Effector CD4-positive, alpha-beta T cell (primary cell): Measurements from ENCODE around the gene PTPN12.
"Not testable (repeated sequence)": the region's sequence is repeated elsewhere in the genome, so short reads cannot be mapped to it uniquely, and the experiment has no call there.

ENCODE experiments used
- DNase-seq: peaks from one replicate; pipeline ENCODE4 v3.0.0-alpha.2; 2020
- total RNA-seq: gene quantifications from one replicate; lab custom pipeline; 2026; lab: John Stamatoyannopoulos, UW

Gene PTPN12
- total RNA-seq = 5.1 reads per million, percentile 20 among the genes with 10 or more reads in this experiment

DNA sequence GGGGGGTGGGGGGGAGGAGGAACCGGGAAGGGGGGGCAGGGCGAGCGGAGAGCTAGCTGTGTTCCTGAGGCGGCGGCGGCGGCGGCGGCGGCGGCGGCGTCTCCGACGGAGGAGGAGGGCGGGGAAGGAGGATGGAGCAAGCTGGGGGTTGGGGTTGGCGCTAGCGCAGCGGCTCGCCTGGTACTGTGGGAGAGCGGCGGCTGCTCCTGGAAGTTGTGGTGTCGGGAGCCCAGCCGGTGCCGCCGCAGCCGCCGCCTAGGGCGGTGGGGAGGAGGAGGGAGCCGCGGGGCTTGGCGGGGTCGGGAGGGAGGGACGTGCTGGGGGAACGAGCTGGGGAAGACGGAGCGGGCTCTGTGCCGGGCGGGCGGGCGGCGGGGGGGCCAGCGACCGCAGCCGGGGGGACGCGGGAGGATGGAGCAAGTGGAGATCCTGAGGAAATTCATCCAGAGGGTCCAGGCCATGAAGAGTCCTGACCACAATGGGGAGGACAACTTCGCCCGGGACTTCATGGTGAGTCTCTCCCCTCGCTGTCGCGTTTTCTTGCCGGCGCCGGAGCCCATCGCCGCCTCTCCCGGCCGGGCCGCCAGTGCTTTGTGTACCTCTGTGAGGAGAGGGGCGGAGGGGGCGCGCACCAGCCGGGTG lies at the start of gene PTPN12:
Gene PTPN12 (plus strand): TSS at position 160 of the 642 bp plus-strand sequence. CDS start 252 bp downstream, at position 412.
- peak; percentile 20 for DNase-seq

DNA sequence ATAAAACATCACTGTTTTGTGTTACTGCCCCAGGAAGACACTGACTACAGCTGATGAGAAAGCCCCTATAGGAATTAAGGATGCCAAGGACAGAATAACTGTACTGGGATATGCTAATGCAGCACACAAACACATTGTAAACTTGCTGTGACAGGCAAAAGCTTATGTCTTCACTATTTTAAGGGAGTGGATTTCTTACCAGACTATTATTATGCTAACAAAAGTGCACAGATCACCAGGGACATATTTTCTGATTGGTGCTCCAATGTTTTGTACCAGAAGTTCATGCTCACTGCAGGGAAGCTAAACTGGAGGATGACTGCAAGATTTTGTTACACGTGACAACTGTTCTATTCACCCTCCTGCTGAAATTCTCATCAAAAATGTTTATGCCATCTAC lies 48.1 kb upstream of the PTPN12 start:
- no peak for DNase-seq

DNA sequence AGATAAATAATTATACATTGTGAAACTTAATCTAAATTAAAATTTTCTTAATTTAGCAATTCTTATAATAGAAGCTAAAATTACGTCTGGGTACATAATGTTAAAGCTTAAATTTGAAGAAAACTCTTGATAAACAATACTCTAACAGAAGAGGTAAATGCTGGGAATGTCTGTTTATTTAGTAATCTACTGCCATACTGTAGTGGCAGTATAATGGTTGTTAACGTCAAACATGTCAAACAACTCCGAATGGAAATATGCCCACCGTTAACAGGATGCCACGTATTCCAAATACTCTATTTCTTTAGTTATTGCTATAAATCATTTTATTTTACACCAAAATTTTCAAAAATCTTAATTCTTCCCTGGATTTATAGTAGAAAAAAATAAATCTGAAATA lies 40.0 kb upstream of the PTPN12 start:
- DNase-seq = no peak

DNA sequence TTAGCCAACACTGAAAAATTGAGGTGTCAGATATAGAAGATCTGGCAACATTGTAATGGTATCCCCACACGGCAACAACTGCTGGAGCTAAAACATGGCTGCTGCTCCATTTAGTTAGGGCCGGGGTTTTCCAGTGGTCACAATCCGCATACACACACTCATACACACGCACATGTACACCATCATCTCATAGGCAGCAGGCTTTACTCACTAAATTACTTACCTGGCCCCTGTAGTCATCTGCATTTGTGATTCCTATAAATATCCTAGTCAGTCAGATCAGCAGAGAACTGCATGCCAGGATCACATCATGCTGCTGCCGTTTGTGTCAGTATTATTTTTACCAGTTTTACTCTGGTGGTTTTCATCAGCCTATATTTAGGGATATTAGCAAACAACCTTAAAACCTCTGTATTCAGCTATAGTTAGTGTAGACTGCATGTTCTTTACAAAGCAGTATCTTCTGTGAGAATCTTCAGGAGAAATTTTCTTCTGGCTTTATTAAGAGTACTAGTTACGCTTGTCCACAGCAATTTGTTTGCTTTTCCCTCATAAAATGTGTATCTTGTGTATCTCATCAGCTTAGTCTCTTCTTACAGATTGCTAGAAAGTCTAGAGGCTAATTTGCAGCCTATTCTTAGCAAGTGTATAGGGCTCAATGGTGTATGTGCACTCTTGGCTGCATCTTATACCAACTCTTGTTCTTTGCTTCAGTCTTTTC lies 38.3 kb upstream of the PTPN12 start:
- DNase-seq = no peak

DNA sequence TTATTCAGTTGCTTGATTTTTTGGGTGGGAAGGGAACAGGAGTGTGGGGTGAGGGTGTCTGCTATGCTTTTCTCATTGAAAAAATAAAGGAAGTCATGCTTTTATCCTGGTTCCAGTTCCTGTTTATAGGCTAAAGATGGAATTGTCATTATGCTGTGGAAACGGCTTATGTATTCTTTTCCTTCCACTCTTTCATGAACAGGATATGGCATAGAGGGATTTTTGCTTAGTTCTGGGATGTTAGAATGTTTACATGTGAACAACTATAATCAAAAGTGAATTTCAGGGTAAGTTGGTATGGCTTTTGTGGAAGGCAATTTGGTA lies 35.9 kb upstream of the PTPN12 start:
- DNase-seq = no peak

DNA sequence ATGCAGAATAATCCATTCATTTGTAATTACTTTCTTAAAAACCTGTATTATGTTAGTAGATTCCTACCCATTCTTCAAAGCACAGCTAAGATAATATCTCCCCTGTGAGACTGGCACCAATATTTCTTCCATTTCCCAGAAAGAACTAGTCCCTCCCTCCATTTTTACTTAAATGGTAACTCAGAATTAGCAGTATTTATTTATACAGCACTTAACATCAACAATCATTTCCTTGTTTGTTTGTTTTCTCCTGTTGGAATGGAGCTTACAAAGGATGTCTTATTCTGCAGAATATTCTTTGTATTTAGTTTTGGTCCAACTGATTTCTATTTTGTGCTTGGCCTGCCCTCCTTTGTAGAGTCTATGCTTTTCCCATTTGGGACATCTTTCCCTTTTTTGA lies 32.1 kb upstream of the PTPN12 start:
- no peak for DNase-seq

DNA sequence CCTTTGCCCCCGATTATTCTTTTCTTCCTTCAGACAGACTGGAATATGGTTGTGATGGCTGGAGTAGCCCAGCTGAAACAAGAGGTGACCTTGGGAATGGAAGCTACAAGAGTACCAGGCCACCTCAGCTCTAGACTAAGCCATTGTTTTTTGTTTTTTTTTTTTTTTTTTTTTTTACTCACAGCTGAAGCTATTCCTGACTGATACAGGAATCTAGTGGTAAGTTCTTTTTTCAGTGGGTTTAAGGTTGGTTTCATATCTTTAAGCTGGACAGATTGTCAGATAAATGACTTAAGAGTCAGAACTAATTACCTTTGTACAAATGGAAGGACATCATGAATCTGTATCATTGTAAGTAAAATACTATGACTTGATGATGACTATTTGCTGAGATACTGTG lies 30.2 kb upstream of the PTPN12 start:
- DNase-seq = no peak

DNA sequence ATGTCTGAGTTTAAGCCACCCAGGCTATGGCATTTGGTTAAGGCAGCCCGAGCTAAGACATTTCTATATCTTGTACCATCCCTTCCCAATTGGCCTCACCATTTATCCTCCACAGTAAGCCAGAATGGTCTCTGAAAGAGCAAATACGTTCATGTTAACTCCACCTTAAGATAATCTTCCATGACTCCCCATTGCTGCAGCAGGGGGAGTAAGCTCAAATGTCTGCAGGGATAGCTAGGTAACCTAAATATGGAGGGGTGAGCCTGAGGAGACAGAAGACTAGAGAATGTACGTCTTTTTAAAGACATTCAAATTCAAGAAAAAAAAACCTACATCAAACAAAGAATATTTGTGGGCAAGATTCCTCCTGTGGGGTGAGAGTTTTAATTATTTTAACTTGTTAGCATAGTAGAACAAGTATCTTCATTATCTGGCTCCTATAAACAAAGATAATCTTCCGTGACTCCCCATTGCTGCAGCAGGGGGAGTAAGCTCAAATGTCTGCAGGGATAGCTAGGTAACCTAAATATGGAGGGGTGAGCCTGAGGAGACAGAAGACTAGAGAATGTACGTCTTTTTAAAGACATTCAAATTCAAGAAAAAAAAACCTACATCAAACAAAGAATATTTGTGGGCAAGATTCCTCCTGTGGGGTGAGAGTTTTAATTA lies 24.0 kb upstream of the PTPN12 start:
- DNase-seq = not testable (repeated sequence)

DNA sequence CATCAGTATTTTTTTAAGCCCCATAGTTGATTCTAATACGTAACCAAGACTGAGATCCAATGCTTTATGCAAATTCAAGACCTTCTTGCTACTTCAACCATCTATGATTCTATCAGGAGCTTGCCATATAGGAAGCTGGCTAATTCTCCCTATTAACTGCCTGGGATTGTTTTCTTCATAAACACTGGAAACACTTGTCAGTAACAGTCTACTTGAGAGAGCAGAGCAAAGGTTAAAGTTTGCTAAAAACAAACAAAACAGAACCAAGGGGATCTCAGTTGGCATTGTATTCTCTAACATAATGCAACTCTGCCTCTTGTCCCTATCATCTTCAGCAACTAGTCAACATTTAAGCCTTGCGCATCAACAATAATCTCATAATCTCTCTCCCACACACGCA lies 21.0 kb upstream of the PTPN12 start:
- no peak for DNase-seq

DNA sequence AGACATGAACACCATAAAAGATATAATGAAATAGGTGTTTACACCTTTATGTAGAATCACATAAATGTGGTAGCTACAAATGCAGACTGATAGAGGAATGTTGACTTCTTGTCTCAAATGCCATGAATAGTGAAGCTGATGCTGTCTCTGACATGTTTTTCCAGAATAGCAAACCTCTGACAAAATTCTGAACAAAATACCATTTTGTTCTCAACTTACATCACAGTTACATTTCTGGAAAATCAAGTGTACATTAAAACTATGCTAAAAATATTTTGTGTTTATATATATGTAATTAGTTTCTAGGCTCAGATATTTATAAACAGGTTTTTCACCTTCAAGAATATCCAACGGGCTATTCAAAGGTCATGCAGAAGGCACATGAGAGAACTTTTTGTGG lies 16.8 kb upstream of the PTPN12 start:
- no peak for DNase-seq

DNA sequence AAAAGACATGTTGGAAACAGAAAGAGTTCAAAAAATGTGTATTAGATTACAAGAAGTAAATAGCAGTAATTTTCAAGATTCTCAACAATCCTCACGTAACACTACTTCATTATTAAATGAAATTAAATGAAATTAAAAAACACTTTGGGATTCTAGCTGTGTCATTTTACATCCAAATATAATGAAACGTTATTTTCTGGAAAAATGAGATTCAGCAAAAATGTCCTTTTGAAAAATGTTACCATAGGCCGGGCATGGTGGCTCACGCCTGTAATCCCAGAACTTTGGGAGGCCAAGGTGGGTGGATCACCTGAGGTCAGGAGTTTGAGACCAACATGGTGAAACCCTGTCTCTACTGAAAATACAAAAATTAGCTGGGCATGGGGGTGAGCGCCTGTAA lies 15.6 kb upstream of the PTPN12 start:
- not testable (repeated sequence) for DNase-seq

DNA sequence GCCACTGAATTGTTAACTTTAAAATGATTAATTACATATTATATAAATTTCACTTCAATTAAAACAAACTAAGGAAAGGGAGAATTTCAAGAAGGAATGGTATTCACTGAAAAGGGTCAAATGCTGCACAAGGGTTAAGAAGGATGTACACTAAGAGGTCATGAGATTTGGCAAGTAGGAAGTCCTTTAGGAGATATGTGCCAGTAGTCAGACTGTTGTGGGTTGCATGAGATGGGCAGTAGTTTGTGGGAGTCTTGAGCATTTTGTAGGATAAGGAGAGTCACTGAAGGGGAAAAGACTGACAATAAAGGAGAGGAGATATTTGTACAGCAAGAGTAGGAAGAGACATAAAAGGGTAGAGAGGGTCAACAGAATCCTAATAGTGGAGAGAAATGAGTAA lies 12.4 kb upstream of the PTPN12 start:
- DNase-seq = no peak

DNA sequence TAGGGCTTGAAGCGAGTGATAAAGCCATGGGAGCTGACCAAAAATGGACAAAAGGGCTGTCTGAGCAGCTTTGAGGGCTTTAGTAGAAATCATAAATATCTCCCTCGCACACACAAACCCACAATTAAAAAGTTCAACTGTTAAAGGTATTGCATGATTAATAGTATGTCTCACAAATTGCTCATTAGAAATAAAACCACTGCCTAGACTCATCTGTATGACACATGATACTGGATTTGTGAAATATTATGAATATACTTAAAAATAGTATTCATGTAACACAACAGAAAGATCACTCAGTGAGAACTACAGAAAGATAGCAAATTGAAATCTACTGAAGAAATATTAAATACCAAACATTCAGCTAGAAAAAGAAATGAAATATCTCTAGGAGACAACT lies 11.9 kb upstream of the PTPN12 start:
- DNase-seq = no peak

DNA sequence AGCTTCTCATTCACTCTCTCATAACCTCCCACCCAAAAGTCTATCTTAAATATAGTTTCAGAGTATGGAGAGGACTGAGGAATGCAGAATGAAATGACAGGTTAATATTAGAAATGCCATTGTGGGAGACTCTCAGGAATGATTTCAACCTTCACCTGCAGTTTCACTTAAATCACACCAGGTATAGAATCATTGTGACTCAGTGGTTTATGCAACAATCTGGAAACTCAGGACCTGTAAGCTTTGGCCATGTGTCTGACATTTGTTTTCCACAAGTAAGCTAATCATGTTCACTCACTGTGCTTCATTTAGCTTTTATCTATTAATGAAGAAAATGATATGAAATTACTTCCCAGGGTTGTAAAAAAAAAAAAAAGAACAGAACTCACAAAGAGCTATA lies 8.7 kb upstream of the PTPN12 start:
- no peak for DNase-seq

DNA sequence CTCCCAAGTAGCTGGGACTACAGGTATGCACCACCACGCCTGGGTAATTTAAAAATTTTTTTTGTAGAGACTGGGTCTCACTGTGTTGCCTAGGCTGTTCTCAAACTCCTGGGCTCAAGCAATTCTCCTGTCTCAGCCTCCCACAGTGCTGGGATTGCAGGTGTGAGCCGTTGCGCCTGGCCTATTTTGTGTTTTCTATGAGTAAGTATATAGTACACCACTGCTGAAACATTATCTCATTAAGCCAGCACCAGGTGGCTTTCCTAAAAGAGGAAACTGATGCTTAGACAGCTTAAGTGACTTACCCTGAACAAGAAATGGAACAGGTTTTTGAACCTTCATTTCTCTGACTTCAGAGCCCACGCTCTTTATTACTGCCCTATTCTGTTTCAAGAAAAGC lies 7.8 kb upstream of the PTPN12 start:
- DNase-seq = no peak

DNA sequence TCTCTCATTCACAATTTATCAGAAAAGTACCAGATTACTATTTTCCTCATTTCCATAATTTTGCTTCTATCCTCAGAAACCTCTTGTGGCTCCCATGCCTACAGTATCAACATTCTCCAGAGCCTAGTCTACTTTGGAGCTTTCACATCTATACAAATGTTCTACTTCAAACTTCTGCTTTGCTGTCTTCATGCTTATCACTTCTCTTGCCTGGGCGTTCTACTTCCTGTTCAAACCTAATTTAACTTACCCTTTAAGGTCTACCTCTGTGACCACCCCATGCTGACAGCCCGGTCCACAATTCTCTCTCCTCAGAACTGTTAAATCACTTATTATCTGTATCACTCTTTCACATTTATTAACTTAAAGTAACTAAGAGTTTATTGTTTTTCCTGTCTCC lies 6.1 kb upstream of the PTPN12 start:
- DNase-seq = no peak

DNA sequence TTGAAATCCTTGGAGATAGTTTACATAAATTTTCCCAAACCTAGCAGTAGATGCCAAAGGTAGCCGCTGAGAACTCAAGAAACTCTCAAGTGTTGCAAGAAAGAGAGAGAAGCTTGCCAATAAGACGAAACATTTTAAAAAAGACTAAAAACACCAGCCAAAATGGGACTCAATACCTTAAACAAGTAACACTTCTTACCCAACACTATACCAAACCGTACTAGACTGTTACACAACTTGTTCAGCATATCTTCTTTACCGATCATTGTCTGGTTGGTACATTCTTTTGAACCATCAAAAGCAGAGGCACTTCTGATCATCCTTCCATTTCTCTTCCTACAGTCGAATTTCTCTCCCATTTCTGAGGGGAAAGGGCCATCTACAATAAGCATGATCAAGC lies 4.8 kb upstream of the PTPN12 start:
- DNase-seq = no peak

DNA sequence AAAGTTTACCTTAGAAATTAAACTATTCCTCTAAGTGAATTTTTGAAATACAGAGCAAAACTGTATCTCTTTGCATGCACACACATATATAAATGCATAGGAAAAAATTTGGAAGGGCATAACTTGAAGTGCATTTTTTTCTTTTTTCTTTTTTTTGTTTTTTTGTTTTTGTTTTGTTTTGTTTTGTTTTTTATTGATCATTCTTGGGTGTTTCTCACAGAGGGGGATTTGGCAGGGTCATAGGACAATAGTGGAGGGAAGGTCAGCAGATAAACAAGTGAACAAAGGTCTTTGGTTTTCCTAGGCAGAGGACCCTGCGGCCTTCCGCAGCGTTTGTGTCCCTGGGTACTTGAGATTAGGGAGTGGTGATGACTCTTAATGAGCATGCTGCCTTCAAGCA lies 4.4 kb upstream of the PTPN12 start:
- DNase-seq = not testable (repeated sequence)

DNA sequence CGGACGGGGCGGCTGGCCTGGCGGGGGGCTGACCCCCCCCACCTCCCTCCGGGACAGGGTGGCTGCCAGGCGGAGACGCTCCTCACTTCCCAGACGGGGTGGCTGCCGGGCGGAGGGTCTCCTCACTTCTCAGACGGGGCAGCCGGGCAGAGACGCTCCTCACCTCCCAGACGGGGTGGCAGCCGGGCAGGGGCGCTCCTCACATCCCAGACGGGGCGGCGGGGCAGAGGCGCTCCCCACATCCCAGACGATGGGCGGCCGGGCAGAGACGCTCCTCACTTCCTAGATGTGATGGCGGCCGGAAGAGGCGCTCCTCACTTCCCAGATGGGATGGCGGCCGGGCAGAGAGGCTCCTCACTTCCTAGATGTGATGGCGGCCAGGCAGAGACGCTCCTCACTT lies 3.0 kb upstream of the PTPN12 start:
- not testable (repeated sequence) for DNase-seq

DNA sequence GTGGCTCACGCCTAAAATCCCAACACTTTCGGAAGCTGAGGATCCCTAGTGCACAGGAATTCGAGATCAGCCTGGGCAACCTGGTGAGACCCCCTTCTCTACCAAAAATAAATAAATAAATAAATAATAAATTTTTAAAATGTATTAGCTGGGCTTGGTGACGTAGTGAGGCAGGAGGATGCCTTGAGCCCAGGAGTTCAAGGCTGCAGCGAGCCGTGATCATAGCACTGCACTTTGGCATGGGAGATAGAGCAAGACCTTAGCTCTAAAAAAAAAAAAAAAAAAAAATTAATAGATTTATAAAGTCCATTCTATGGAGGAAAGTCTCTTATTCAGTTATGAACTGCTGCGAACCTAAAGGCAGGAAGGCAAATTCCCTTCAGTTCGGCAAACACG lies 1.1 kb upstream of the PTPN12 start:
- no peak for DNase-seq

DNA sequence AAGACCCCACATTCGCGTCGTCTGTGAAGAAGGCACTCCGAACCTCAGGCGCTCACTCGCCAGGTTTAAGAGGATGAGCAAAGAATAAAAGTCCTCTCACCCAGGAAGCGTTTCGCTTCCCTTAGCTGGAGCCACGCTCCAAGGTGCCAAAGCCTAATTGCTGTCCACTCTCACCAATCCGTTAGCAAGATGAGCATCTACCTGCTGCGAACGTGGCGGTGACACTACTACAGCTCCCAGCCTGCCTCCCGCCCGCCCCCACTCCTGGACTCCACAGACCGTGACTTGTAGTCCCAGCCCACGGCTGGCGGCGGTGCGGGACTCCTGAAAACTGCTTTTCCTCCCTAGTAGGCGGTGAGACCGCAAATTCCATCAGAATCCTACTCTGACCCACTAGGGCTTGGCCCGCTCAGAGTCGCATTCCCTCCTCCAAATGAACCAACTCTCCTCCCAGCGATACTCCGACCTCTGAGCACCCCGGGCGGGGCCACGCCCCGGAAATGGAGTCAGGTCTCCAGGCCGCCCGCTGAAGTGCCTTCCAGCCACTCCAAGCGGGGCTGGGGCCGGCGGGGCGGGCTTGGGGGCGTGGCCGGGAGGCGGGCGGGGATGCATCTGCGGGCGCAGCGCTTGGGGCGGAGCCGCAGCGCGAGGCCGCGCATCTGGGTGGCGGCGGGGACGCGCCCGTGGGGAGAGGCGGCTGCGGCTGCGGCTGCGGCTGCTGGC lies 521 bp upstream of the PTPN12 start:
- DNase-seq = peak; percentile 94

DNA sequence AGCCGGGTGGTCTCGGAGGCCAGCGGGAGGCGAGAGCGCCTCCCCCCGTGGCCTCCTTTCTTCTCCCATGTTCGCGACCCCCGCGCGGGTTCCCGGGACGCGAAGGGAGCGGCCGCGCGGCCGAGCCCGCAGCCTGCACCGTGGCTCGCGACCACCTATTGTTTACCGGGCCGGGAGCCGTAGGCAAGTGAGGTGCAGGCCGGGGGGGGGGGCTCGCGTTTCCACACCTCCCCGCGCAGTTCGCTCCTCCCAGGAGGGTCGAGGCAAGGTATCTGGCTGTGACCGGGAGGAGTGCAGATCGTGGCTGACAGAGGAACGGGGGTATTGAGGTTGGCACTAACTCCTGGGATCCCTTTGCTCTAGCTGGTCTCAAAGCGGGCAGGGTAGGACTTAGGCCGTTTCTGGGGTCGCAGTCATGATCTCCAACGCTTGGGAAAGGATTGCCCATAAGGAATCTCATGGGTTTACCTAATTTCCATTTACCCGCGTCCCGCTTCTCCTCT lies 734 bp downstream of the PTPN12 start:
- DNase-seq = peak; percentile 20
